ENCODE results near the gene SUMO2.

GRCh38 chr17:75183999-75184884, 1.5 kb upstream of the SUMO2 start:
- TF ChIP-seq YY1 (IDR thresholded peaks at IDR 0.05; ENCODE audit: insufficient read depth, insufficient read length) (no peak), ZNF274 (IDR thresholded peaks at IDR 0.05; ENCODE audit: low read depth, low read length) (no peak)
